Keratinocyte (primary cell): ENCODE data around the gene CRACR2A. TPM values are rescaled to one million over a fixed set of nuclear protein-coding genes. Genes with fewer than 3 reads are reported as not detected.

Experiments used
- DNase-seq: peaks from one replicate; pipeline ENCODE4 v3.0.0-alpha.2; 2011; ENCODE audit warnings: low read depth, missing footprints, low spot score
- FAIRE-seq: peaks from 2 replicates; lab custom pipeline; 2011; peaks lifted over from hg19 to GRCh38; lab: Jason Lieb, UNC
- H2AFZ ChIP-seq: 2 replicates; pipeline ENCODE4 v1.6.0; 2012; ENCODE audit warnings: low read length, control low read depth, inconsistent platforms; ENCODE audit not compliant: control insufficient read depth
- H3K27ac ChIP-seq: 2 replicates; pipeline ENCODE4 v1.5.1; 2011; ENCODE audit warnings: low read length; ENCODE audit not compliant: control insufficient read depth, insufficient read depth
- H3K27me3 ChIP-seq: 3 replicates; pipeline ENCODE4 v1.6.0; 2011; ENCODE audit warnings: low read length; ENCODE audit not compliant: control insufficient read depth, insufficient read depth; ENCODE audit errors: extremely low read depth
- H3K36me3 ChIP-seq, 2 experiments: 2 replicates in 1 of 2; 3 replicates in 1 of 2; pipeline ENCODE4 v1.5.1; 2011; ENCODE audit warnings: low read length in 2 of 2, mild to moderate bottlenecking in 1 of 2; ENCODE audit not compliant: control insufficient read depth in 2 of 2, insufficient read depth in 2 of 2; ENCODE audit errors: extremely low read depth in 1 of 2
- H3K4me1 ChIP-seq: 3 replicates; pipeline ENCODE4 v1.5.1; 2011; ENCODE audit warnings: low read length; ENCODE audit not compliant: control insufficient read depth, insufficient read depth; ENCODE audit errors: extremely low read depth
- H3K4me2 ChIP-seq: 3 replicates; pipeline ENCODE4 v1.6.0; 2011; ENCODE audit warnings: low read depth, low read length; ENCODE audit not compliant: control insufficient read depth, insufficient read depth; ENCODE audit errors: extremely low read depth
- H3K4me3 ChIP-seq, 3 experiments: fragments of 200-600 bp in 1 of 3; sonication (generic) in 1 of 3; 2 replicates in 2 of 3; 3 replicates in 1 of 3; pipeline ENCODE4 v1.5.1; 2011 to 2016; ENCODE audit warnings: low read length in 3 of 3, mild to moderate bottlenecking in 3 of 3, control low read depth in 2 of 3, inconsistent platforms in 1 of 3, low read depth in 1 of 3, mixed read lengths in 1 of 3, mixed run types in 1 of 3, moderate library complexity in 1 of 3; ENCODE audit not compliant: control insufficient read depth in 2 of 3, insufficient read depth in 2 of 3; ENCODE audit errors: extremely low read depth in 1 of 3
- H3K79me2 ChIP-seq: 2 replicates; pipeline ENCODE4 v1.6.0; 2012; ENCODE audit warnings: low read length; ENCODE audit not compliant: control insufficient read depth, insufficient read depth
- H3K9ac ChIP-seq: 3 replicates; pipeline ENCODE4 v1.6.0; 2011; ENCODE audit warnings: low read length; ENCODE audit not compliant: control insufficient read depth, insufficient read depth; ENCODE audit errors: extremely low read depth
- H3K9me1 ChIP-seq: 3 replicates; pipeline ENCODE4 v1.6.0; 2011; ENCODE audit warnings: low read length; ENCODE audit not compliant: control insufficient read depth, insufficient read depth; ENCODE audit errors: extremely low read depth
- H3K9me3 ChIP-seq: 2 replicates; pipeline ENCODE4 v1.5.1; 2012; ENCODE audit warnings: low read depth, low read length; ENCODE audit not compliant: control insufficient read depth
- H4K20me1 ChIP-seq: 3 replicates; pipeline ENCODE4 v1.6.0; 2011; ENCODE audit warnings: low read length; ENCODE audit not compliant: control insufficient read depth, insufficient read depth; ENCODE audit errors: extremely low read depth
- EZH2 ChIP-seq: IDR thresholded peaks from one replicate; pipeline ENCODE4 v1.6.1; 2012; ENCODE audit warnings: inconsistent platforms, mild to moderate bottlenecking, low read length, moderate library complexity
- dilution Hi-C: fragments of 300-500 bp; cut with MboI; formaldehyde crosslinking; loops from one replicate; pipeline ENCODE4 v1.7.0; 2020; ENCODE audit warnings: low sequenced_read_pairs; ENCODE audit not compliant: extremely low pct_ligation_motif_present
- polyA plus RNA-seq, 5 experiments: library from polyadenylated mRNA; depleted of rRNA in 3 of 5; stranded (reverse) in 3 of 5; stranded (forward) in 1 of 5; unstranded in 1 of 5; fragments of >200 nt; gene quantifications; 1 replicate in 1 of 5; 2 replicates in 3 of 5; 3 replicates in 1 of 5; pipeline versions ENCODE4 v1.2.1 to v1.2.3, GENCODE V29; 2011 to 2012; ENCODE audit warnings: missing spikeins in 2 of 5, low read depth in 1 of 5, low replicate concordance in 1 of 5
- TF ChIP-seq, protein P1 (sequence below), 3 experiments: IDR thresholded peaks in 1 of 3; conservative IDR thresholded peaks in 1 of 3; optimal IDR thresholded peaks in 1 of 3; 2 replicates in 2 of 3; 3 replicates in 1 of 3; pipeline versions ENCODE3 to v1.5.1; 2011; ENCODE audit warnings: low read length in 3 of 3, mild to moderate bottlenecking in 3 of 3, moderate library complexity in 2 of 3, control low read depth in 1 of 3, inconsistent platforms in 1 of 3; ENCODE audit not compliant: insufficient read depth in 2 of 3; ENCODE audit errors: extremely low read depth in 1 of 3

The CRACR2A gene
- polyA plus RNA-seq, 1 donor (not counting 4 experiments of a cell fraction or from before 2014, with no cell fraction given), result 0.30 TPM

DNA sequence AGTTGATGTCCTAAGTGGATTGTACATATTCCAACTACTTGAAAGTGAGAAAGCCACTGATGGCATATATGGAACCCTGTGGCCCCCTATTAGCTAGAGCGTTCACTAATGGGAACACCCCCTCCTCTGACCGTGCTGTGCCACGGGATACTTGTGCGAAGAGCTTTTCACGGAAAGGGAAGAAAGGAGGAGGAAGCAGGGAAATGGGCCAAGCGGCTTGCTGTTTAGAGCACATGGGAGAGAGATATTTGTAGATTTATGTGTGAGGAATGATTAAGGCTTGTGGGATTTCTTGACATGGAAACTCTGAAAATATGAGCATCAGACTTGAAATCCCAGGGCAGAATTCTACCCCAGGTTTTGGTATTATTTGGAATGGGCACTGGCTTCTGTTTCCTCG lies 132.1 kb downstream of the CRACR2A start:
- no peak for TF ChIP-seq EZH2
- TF ChIP-seq, protein P1, sequence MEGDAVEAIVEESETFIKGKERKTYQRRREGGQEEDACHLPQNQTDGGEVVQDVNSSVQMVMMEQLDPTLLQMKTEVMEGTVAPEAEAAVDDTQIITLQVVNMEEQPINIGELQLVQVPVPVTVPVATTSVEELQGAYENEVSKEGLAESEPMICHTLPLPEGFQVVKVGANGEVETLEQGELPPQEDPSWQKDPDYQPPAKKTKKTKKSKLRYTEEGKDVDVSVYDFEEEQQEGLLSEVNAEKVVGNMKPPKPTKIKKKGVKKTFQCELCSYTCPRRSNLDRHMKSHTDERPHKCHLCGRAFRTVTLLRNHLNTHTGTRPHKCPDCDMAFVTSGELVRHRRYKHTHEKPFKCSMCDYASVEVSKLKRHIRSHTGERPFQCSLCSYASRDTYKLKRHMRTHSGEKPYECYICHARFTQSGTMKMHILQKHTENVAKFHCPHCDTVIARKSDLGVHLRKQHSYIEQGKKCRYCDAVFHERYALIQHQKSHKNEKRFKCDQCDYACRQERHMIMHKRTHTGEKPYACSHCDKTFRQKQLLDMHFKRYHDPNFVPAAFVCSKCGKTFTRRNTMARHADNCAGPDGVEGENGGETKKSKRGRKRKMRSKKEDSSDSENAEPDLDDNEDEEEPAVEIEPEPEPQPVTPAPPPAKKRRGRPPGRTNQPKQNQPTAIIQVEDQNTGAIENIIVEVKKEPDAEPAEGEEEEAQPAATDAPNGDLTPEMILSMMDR (optimal IDR thresholded peaks at IDR 0.05 in 1 of 3, IDR thresholded peaks at IDR 0.05 in 1 of 3, conservative IDR thresholded peaks at IDR 0.05 in 1 of 3; ENCODE audit: extremely low read depth in 1 of 3, insufficient read depth in 2 of 3, low read length in 3 of 3), result no peak
- H3K79me2 ChIP-seq, result no peaks in the 10 kb centered on the region
- no peak overlapping the region for H3K4me3 ChIP-seq
- H3K27me3 ChIP-seq, result peaks cover 8% of the 10 kb centered on the region
- no peaks in the 10 kb centered on the region for H4K20me1 ChIP-seq
- no peak overlapping the region for H2AFZ ChIP-seq
- H3K9me3 ChIP-seq, result no peaks in the 10 kb centered on the region
- DNase-seq, result no peak
- H3K27ac ChIP-seq, result no peak overlapping the region
- H3K9me1 ChIP-seq, result no peaks in the 10 kb centered on the region
- H3K4me1 ChIP-seq, result no peaks in the 10 kb centered on the region
- FAIRE-seq, result no peak
- no peak overlapping the region for H3K9ac ChIP-seq
- dilution Hi-C loops, result no loop called here
- no peak overlapping the region for H3K4me2 ChIP-seq
- no peaks in the 10 kb centered on the region for H3K36me3 ChIP-seq

DNA sequence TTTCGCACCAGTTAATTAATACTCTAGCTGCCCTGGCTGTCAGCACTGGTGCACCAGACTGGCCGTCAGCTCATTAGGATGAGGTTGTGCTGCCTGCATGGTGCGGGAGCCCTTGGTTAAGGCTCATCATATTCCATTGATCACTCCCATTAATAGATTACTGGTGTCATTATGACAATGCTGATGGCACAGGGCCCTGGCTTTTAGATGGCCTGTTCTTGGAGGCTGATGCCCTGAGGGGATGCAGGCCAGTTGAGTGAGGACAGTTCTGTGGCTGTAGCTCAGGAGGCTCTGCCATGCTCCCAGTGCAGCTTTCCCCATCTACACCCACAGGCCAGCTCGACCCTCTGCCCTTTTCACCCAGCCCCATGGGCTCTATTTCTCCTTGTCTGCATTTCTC lies 135.3 kb downstream of the CRACR2A start:
- Histone ChIP-seq H4K20me1 (no peaks in the 10 kb centered on the region), H3K27me3 (peaks cover 17% of the 10 kb centered on the region), H3K4me1 (no peaks in the 10 kb centered on the region), H3K36me3 (no peaks in the 10 kb centered on the region), H3K9me1 (no peaks in the 10 kb centered on the region), H3K4me2 (no peak overlapping the region), H3K4me3 (no peak overlapping the region), H2AFZ (no peak overlapping the region), H3K79me2 (no peaks in the 10 kb centered on the region), H3K9me3 (no peaks in the 10 kb centered on the region), H3K9ac (no peak overlapping the region), H3K27ac (no peak overlapping the region)
- DNase-seq (no peak), FAIRE-seq (no peak)
- TF ChIP-seq EZH2, result no peak
- TF ChIP-seq, protein P1 (optimal IDR thresholded peaks at IDR 0.05 in 1 of 3, IDR thresholded peaks at IDR 0.05 in 1 of 3, conservative IDR thresholded peaks at IDR 0.05 in 1 of 3; ENCODE audit: extremely low read depth in 1 of 3, insufficient read depth in 2 of 3, low read length in 3 of 3), result no peak
- dilution Hi-C loops, result no loop called here
